Cardiac fibroblast (primary cell): ENCODE data around the gene CATSPER3.

ENCODE experiments used
- DNase-seq, 2 donors: peaks; one replicate each; pipeline versions ENCODE4 v3.0.0 to v3.0.0-alpha.2; 2010; ENCODE audit warnings: low read depth in 2 of 2
- H3K4me3 ChIP-seq, 2 donors: replicated peaks in 1 of 2; 1 replicate in 1 of 2; 2 replicates in 1 of 2; pipeline ENCODE4 v1.5.1; 2011; ENCODE audit warnings: low read depth in 2 of 2, low read length in 2 of 2, mild to moderate bottlenecking in 2 of 2, moderate library complexity in 1 of 2
- CTCF ChIP-seq: IDR thresholded peaks from one replicate; pipeline ENCODE4 v1.5.1; 2011; ENCODE audit warnings: low read depth, mild to moderate bottlenecking, low read length, inconsistent platforms

Gene CATSPER3

GRCh38 chr5:135009736-135010501 lies 42.2 kb downstream of the CATSPER3 start:
- H3K4me3 ChIP-seq: no peak overlapping the region
- no peak for TF ChIP-seq CTCF
- DNase-seq: no peak

GRCh38 chr5:135010502-135011354 lies 43.0 kb downstream of the CATSPER3 start:
- no peak for TF ChIP-seq CTCF
- no peak for DNase-seq
- H3K4me3 ChIP-seq: no peak overlapping the region

- DNase-seq: no peak
- H3K4me3 ChIP-seq: no peak overlapping the region
- no peak for TF ChIP-seq CTCF
Measured at GRCh38 chr5:135011355-135012032, 43.8 kb downstream of the CATSPER3 start.

GRCh38 chr5:135012033-135012588 lies 44.4 kb downstream of the CATSPER3 start:
- no peak for DNase-seq
- H3K4me3 ChIP-seq: no peak overlapping the region
- no peak for TF ChIP-seq CTCF

- H3K4me3 ChIP-seq: no peak overlapping the region
- no peak for TF ChIP-seq CTCF
- DNase-seq: no peak
Measured at GRCh38 chr5:135012951-135013391, 45.3 kb downstream of the CATSPER3 start.

GRCh38 chr5:135013445-135013844 lies 45.7 kb downstream of the CATSPER3 start:
- no peak overlapping the region for H3K4me3 ChIP-seq
- TF ChIP-seq CTCF: no peak
- no peak for DNase-seq
